Smooth muscle cell of the brain vasculature (primary cell): ENCODE data around the gene LIPI.
"Not testable (repeated sequence)": the region's sequence is repeated elsewhere in the genome, so short reads cannot be mapped to it uniquely, and the experiment has no call there.

Source experiments
- DNase-seq: peaks from one replicate; pipeline ENCODE4 v3.0.0-alpha.2; 2012; ENCODE audit warnings: low read depth, low spot score

LIPI gene

DNA sequence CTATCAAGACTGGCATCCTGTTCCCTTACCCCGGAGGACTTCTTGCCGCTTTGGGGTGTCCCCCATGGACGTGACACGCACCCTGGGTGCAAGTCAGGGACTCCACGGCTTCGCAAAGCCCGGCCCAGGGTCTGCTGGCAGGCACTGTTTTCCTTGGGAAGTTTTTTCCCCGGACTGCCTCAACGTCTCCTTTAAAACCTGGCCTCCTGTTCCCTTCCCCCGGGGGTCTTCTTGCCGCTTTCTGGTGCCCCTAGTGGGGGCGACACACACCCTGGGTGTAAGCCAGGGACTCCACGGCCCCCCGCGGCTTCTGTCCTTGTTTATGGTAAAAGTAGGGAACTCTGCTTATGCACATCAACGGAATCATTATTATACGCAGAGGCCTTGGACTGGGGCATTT lies 136.6 kb downstream of the LIPI start:
- DNase-seq, result no peak

DNA sequence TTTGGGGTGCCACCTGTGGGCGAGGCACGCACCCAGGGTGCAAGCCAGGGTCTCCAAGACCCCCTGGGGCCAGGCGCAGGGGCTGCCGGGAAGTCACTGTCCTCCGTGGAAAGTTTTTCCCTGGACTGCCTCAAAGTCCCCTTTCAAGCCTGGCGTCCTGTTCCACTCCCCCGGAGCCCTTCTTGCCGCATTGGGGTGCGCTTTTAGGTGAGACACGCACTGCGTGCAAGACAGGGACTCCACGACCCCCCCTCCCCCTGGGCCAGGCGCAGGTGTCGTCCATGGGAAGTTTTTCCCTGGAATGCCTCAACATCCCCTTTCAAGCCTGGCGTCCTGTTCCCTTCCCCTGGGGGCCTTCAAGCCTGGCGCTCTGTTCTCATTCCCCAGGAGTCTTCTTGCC lies 137.1 kb downstream of the LIPI start:
- no peak for DNase-seq

DNA sequence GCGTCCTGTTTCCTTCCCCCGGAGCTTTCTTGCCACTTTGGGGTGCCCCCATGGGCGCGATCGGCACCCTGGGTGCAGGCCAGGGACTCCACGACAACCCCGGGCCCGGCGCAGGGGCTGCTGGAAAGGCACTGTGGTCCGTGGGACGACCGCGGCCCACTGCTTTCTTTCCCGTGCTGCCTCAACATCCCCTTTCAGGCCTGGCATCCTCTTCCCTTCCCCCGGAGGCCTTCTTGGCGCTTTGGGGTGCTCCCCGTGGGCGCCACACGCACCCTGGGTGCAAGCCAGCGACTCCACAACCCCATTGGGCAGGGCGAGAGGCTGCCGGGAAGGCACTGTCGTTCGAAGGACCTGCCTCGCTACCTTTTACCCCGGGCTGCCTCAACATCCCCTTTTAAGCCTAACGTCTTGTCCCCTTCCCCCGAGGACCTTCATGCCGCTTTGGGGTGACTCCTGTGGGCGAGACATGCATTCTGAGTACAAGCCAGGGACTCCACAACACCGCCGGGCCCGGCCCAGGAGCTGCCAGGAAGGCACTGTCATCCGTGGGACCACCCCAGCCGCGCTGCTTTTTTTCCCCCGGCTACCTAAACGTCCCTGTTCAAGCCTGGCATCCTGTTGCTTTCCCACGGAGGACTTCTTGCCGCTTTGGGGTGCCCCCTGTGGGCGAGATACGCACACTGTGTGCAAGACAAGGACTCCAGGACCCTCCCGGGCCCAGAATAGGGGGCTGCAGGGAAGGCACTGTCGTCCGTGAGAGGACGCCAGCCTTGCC lies 137.8 kb downstream of the LIPI start:
- no peak for DNase-seq

DNA sequence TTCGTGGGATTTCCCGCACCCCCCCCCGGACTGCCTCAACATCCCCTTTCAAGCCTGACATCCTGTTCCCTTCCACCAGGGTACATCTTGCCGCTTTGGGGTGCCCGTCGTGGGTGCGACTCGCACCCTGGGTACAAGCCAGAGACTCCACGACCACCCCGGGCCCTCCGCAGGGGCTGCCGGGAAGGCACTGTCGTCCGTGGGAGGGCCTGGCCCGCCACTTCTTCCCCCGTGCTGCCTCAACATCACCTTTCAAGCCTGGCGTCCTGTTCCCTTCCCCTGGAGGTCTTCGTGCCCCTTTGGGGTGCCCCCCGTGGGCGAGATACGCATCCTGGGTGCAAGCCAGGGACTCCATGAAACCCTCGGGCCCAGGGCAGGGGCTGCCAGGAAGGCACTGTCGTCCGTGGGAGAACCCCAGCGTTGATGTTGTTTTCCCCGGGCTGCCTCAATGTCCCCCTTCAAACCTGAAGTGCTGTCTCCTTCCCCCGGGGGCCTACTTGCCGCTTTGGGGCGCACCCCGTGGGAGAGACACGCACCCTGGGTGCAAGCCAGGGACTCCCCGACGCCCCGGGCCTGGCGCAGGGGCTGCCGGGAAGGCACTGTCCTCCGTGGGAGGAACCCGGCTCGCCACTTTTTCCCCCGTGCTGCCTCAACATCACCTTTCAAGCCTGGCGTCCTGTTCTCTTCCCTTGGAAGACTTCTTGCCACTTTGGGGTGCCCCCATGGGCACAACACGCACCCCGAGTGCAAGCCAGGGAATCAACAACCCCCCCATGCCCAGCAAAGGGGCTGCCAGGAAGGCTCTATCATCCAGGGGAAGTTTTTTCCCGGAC lies 138.6 kb downstream of the LIPI start:
- no peak for DNase-seq

DNA sequence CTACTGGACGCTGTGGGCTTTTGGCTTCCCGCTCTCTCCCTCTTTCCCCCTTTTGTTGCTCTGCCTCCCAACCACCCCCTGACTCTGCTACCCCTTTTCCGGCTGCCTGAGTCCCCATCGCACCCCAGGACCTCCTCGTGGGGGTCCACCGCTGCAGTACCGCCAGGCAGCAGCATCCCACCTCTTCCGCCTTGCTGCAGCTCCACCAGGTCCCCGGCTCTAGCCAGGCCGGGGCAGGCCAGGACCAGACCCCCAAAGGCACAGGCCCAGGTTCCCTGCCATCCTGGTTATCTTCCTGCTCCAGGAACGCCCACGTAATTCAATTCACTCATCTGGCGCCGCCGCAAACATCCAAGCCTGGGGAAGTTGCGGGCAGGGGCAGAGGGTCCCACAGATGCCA lies 139.8 kb downstream of the LIPI start:
- no peak for DNase-seq

DNA sequence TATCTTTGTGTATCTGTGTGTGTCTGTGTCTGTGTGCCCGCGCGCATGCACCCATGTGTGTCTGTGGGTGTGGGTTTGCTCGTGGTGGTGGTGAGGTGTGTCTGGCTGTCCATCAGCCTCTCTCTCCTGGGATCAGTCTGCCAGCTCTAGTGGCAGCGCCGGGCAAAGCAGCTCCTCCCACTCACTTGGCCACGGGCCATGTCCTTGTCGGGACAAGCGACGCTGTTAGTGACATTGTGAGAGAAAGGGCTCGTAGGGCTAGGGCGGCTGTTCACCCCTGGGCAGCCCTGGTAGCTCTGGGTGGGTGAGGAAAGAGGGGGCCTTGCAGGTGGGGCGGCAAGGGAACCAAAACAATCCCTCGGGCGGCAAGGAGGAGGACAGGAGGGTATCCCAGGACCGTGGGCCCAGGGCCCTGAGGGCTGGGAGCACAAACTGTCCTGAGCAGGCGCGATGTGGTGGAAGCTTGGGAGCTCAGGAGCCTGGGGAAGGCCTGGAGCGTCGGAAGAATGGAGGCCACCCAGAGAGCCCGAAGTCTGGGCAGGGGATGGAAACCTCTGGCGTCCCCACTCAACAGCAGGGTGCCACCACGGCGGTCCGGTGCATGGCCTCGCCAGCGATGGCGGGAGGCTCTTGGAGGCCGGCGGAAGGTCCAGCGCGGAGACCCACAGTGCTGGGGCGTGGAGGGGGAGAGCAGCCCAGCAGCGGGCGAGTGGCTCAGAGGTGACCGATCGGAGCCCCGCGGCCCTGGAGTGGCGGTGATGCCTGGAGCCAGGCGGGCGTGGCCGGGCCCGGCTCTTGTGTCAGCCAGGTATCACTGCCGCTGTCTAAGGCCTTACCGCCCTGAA lies 140.5 kb downstream of the LIPI start:
- no peak for DNase-seq

DNA sequence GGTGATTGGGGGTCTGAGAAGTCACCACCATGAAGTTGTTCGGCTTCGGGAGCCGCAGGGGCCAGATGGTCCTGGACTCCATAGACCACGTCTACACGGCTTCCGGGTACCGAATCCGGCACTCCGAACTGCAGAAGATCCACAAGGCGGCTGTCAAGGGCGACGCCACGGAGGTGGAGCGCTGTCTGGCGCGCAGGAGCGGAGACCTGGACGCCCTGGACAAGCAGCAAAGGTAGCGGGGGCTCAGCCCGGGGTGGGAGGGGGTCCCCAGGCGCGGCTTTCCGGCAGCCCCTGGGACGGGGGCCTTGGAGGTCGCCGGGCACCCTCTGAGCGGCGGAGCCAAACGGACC lies 146.5 kb downstream of the LIPI start:
- DNase-seq, result no peak

DNA sequence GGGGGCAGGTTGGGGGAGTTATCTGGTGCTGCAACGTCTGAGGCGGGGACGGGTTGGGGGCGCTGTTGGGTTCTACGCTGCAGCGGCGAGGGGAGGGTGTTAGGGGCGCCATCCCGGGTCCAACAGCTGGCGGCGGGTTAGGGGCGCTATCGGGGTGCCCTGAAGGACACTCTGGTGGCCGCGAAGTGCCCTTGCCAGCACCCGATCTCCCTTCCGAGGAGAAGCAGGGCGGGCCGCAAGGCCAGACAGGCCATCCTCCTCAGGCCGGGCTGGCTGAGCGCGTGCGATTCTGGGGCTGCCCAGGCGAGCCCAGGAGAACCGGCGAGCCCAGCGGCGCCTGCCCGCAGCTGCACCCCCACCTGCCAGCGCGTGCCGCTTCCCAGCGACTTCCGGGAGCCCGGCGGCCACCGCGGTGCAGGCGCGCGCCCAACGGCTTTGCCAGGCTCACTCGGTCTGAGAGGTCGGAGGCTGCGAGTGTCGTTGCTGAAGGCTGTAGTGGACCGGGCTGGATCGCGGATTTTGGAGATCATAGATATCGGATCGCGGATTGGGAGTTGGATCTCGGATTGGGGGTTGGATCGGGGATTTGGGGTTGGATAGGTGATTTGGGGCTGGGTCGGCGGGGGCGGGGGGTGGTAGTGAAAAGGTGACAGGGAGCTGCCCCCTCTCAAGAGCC lies 147.0 kb downstream of the LIPI start:
- not testable (repeated sequence) for DNase-seq

DNA sequence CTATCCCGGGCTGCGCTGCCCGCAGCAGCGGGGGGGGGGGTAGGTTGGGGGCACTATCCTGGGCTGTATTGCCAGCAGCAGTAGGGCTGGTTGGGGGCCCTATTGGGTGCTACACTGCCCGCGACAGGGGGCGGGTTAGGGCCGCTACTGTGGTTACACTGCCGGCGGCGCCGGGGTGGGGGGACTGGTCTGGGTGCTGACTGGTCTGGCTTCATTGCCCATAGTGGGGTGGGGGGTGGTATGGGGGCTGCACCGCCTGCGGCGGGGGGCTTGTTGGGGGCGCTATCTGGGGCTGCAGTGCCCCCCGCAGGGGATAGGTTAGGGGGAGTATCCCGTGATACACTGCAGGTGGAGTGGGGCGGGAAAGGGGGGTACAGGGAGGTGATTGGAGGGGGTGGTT lies 148.1 kb downstream of the LIPI start:
- not testable (repeated sequence) for DNase-seq

DNA sequence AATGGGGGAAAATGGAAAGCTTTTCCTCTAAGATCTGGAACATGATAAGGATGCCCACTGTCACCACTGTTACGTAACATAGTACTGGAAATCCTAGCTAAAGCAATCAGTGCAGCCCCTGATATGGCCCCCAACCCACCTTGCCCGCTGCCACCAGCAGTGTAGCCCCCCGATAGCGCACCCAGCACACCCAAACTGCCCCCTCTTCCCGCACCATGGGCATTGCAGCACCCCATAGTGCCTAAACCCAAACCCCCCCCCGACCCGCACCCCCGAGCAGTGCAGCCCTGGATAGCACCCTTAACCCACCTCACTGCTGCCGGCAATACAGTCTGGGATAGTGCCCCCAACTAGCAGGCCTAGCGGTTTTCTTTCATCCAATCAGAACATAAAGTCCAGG lies 148.9 kb downstream of the LIPI start:
- DNase-seq, result not testable (repeated sequence)

DNA sequence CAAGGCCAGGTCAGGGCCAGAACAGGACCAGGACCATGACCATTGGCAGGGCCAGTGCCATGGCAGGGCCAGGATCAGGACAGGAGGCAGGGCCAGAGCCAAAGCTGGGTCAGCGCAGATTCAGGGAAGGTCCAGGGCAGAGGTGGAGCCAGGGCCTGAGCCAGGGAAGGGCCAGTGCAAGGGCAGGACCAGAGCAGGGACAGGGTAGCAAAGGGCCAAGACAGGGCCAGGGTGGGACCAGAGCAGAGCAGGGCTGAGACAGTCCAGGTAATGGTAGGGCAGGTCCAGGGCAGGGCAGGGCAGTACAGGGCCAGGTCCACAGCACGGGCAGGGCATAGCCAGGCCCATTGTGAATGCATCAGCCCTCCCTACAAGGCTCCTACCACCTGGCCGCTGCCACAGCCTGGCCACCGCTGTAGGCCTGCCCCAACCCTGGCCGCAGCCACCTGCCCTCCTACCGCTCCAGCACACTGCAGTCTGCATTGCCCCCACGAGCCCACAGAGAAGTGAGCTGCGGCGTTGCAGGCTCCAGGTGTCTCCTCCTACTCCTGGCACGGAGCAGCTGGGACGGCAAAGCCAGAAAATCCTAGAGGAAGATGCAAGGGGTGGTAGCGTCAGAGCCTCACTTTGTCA lies 151.6 kb downstream of the LIPI start:
- DNase-seq, result not testable (repeated sequence)
